Hepatocyte (in vitro differentiated cells): ENCODE data around the gene SMIM34. TPM values are rescaled to one million over a fixed set of nuclear protein-coding genes. Genes with fewer than 3 reads are reported as not detected.
"Not testable (repeated sequence)": the region's sequence is repeated elsewhere in the genome, so short reads cannot be mapped to it uniquely, and the experiment has no call there.

Experiments
- DNase-seq: peaks from one replicate; pipeline ENCODE4 v3.0.0-alpha.2; 2016; ENCODE audit warnings: low spot score
- H2AFZ ChIP-seq: fragments of 200-600 bp; sonication (generic); 2 replicates; pipeline ENCODE4 v1.6.0; 2016; ENCODE audit warnings: antibody characterized with exemption, mild to moderate bottlenecking
- H3K27ac ChIP-seq: fragments of 200-600 bp; sonication (generic); 2 replicates; pipeline ENCODE4 v1.5.1; 2016; ENCODE audit warnings: mild to moderate bottlenecking
- H3K27me3 ChIP-seq: fragments of 200-600 bp; sonication (generic); 2 replicates; pipeline ENCODE4 v1.6.1; 2016
- H3K36me3 ChIP-seq: fragments of 200-600 bp; sonication (generic); replicated peaks from 2 replicates; pipeline ENCODE4 v1.5.1; 2016; ENCODE audit warnings: low read depth; ENCODE audit not compliant: insufficient read depth
- H3K4me1 ChIP-seq: fragments of 200-600 bp; sonication (generic); 2 replicates; pipeline ENCODE4 v1.5.1; 2016; ENCODE audit warnings: mild to moderate bottlenecking, moderate library complexity; ENCODE audit not compliant: insufficient read depth
- H3K4me2 ChIP-seq: fragments of 200-600 bp; sonication (generic); 2 replicates; pipeline ENCODE4 v1.6.0; 2016
- H3K4me3 ChIP-seq: fragments of 200-600 bp; sonication (generic); 2 replicates; pipeline ENCODE4 v1.5.1; 2016; ENCODE audit warnings: mild to moderate bottlenecking
- H3K79me2 ChIP-seq: fragments of 200-600 bp; sonication (generic); 2 replicates; pipeline ENCODE4 v1.6.0; 2017; ENCODE audit warnings: mild to moderate bottlenecking
- H3K9me2 ChIP-seq: fragments of 200-600 bp; sonication (generic); replicated peaks from 2 replicates; pipeline ENCODE4 v1.6.0; 2017; ENCODE audit warnings: mild to moderate bottlenecking; ENCODE audit not compliant: insufficient read depth
- H3K9me3 ChIP-seq: fragments of 200-600 bp; sonication (generic); 2 replicates; pipeline ENCODE4 v1.5.1; 2016; ENCODE audit warnings: low read depth, mild to moderate bottlenecking
- H4K20me1 ChIP-seq: fragments of 200-600 bp; sonication (generic); 2 replicates; pipeline ENCODE4 v1.6.0; 2016; ENCODE audit warnings: mild to moderate bottlenecking; ENCODE audit not compliant: insufficient read depth, poor library complexity, severe bottlenecking
- WGBS: methylation state at CpG from one replicate; pipeline ENCODE4 v1.1.6; 2016; ENCODE audit warnings: low lambda C conversion rate; ENCODE audit errors: missing lambda C conversion rate; 5-methylcytosine and 5-hydroxymethylcytosine counted together
- polyA plus RNA-seq: library from polyadenylated mRNA; unstranded; fragments of >200 nt; fragmentation: Nextera tagmentation; extraction: Ambion mirVana; gene quantifications from 2 replicates; pipeline ENCODE4 v1.2.1, GENCODE V29; 2016
- total RNA-seq: library from RNA; depleted of rRNA; stranded (reverse); fragments of >200 nt; gene quantifications from 2 replicates; pipeline ENCODE4 v1.2.3, GENCODE V29; 2014

The SMIM34 gene
- total and polyA plus RNA-seq, 2 experiments from 2014 or later, result 0.15 TPM; not detected in 1

DNA sequence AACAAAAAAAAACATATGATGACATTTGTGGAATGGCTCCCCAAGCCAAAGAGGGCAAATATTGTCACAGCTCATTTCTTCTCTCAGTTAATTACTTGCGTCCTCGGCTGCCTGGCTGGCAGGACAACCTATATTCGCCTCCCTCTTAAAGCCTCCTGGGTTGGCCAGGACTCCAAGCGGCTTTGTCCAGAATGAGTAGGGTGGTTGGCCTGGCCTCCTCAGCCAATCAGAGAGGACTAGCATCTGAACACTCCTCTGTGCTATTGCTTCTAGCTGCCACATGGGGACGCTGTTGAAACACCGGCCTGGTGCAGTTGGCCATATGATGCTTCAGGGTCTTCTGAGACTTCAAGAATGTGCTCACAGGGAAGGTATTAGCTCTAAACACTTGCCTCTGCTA is 4.7 kb upstream of the SMIM34 start:
- not testable (repeated sequence) for H3K9me2 ChIP-seq, H3K36me3 ChIP-seq, H3K27me3 ChIP-seq, H3K9me3 ChIP-seq, DNase-seq, H3K4me3 ChIP-seq, H3K4me2 ChIP-seq, H2AFZ ChIP-seq, H3K4me1 ChIP-seq, H3K27ac ChIP-seq, H4K20me1 ChIP-seq, H3K79me2 ChIP-seq
- WGBS, result no CpG with 5 or more reads among the region's 6 CpGs

- DNase-seq, H3K79me2 ChIP-seq, H2AFZ ChIP-seq, H3K4me3 ChIP-seq, H3K27ac ChIP-seq, H3K4me2 ChIP-seq, H3K36me3 ChIP-seq, H3K27me3 ChIP-seq, H4K20me1 ChIP-seq, H3K9me2 ChIP-seq, H3K9me3 ChIP-seq, H3K4me1 ChIP-seq: not testable (repeated sequence)
- no CpG with 5 or more reads among the region's 8 CpGs for WGBS
These were observed 3.6 kb upstream of the SMIM34 start for GRCh38 chr21:34427339-34427738.

- not testable (repeated sequence) for H3K9me2 ChIP-seq, H3K4me1 ChIP-seq, H3K4me3 ChIP-seq, H4K20me1 ChIP-seq, H3K9me3 ChIP-seq, H2AFZ ChIP-seq, H3K79me2 ChIP-seq, H3K27me3 ChIP-seq, H3K27ac ChIP-seq, DNase-seq, H3K4me2 ChIP-seq, H3K36me3 ChIP-seq
- no CpG with 5 or more reads among the region's 5 CpGs for WGBS
These were observed 6.2 kb downstream of the SMIM34 start for GRCh38 chr21:34417448-34418077.

DNA sequence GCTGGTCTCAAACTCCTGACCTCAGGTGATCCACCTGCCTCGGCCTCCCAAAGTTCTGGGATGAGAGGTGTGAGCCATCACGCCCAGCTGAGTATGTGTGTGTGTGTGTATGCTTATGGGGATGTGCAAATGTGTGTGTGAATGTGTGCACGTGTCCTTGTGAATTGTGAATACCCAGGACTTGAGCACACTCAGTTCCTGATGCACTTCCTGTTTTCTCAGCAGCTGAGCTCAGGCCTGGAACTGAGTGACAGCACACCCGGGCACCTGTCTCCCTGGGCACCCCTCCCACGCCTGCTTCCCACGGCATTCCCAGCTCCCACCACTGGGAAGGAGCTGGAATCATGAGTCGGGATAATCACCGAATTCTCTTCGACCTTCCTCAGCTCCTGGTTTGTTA is 16.5 kb downstream of the SMIM34 start:
- H3K36me3 ChIP-seq, H2AFZ ChIP-seq, H3K27ac ChIP-seq, H3K9me3 ChIP-seq, H4K20me1 ChIP-seq, H3K4me2 ChIP-seq, H3K9me2 ChIP-seq, H3K4me1 ChIP-seq, DNase-seq, H3K27me3 ChIP-seq, H3K4me3 ChIP-seq, H3K79me2 ChIP-seq: not testable (repeated sequence)
- WGBS, result no CpG with 5 or more reads among the region's 9 CpGs

- not testable (repeated sequence) for H2AFZ ChIP-seq
- no CpG with 5 or more reads among the region's 2 CpGs for WGBS
These were observed 17.1 kb downstream of the SMIM34 start for GRCh38 chr21:34406676-34407075.

DNA sequence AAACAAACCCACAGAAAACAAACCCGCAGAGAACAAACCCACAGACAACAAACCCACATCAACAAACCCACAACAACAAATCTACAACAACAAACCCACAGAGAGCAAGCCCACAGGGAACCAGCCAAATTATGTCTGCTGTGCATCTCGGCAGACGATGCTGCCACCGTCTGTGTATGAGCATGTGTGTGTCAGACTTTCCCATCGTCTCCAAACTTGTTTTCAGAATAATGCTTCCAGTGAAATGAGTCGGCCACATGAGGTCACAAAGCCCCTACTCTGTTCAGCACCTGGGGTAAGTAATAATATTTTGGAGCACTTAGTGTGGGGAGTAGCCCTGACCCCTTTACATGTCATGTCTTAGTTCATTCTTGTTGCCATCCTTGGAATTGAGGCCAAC is 17.6 kb downstream of the SMIM34 start:
- H3K27ac ChIP-seq, H3K9me2 ChIP-seq, H3K79me2 ChIP-seq, DNase-seq, H4K20me1 ChIP-seq, H3K9me3 ChIP-seq, H3K4me1 ChIP-seq, H2AFZ ChIP-seq, H3K4me2 ChIP-seq, H3K4me3 ChIP-seq, H3K36me3 ChIP-seq, H3K27me3 ChIP-seq: not testable (repeated sequence)
- no CpG with 5 or more reads among the region's 6 CpGs for WGBS

More at GRCh38 chr21:34406676-34407075, 17.1 kb downstream of the SMIM34 start:
- not testable (repeated sequence) for H4K20me1 ChIP-seq, H3K36me3 ChIP-seq, H3K9me3 ChIP-seq, DNase-seq, H3K27ac ChIP-seq, H3K79me2 ChIP-seq, H3K4me3 ChIP-seq, H3K27me3 ChIP-seq, H3K4me2 ChIP-seq, H3K4me1 ChIP-seq, H3K9me2 ChIP-seq

DNA sequence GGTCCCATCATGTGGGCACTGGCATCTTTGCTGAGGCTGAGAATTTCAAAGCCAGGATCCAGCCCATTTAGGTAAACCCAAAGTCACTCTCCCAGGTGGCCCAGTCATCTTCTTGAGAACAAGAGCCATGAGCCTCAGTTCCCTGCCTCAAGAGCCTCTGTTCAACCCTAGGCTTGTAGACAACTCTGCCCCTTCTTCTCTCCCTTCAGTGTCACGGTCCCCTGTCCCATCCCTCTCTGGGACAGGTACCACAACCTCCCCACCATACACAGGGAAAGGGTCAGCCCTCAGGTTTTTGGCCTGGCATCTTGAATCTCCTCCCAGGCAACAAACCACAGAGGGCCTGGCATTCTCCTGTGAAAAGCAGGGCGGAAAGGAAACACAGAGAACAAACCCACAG is 18.1 kb downstream of the SMIM34 start:
- H3K79me2 ChIP-seq, H3K27me3 ChIP-seq, H3K4me2 ChIP-seq, H3K4me3 ChIP-seq, H2AFZ ChIP-seq, H3K4me1 ChIP-seq, DNase-seq, H4K20me1 ChIP-seq, H3K36me3 ChIP-seq, H3K9me3 ChIP-seq, H3K27ac ChIP-seq, H3K9me2 ChIP-seq: not testable (repeated sequence)
- WGBS, result no CpG with 5 or more reads among the region's 2 CpGs

DNA sequence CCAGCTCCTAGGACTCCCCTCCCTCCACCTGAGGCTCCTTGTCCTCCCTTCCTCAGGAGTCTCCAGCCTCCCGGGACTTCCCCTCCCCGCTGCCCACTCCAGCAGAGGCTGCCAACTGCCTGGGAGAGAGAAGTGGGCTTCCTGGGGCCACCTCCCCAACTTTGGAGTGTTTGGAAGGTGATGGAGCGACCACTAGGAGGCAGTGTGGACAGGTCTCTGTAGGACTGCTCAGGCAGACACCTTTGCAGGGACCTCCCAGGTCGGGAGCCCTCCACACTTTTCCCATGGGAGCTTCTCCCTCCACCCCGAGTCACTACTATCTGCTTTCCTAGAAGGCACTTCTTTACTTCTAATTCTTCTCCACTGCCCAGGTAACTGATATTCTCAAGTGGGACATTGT is 19.0 kb downstream of the SMIM34 start:
- not testable (repeated sequence) for H3K9me2 ChIP-seq, H3K4me2 ChIP-seq, H3K9me3 ChIP-seq, H3K27me3 ChIP-seq, DNase-seq, H3K79me2 ChIP-seq, H3K4me3 ChIP-seq, H2AFZ ChIP-seq, H3K27ac ChIP-seq, H4K20me1 ChIP-seq, H3K36me3 ChIP-seq, H3K4me1 ChIP-seq
- WGBS, result no CpG with 5 or more reads among the region's 5 CpGs

GRCh38 chr21:34400522-34400921 is 23.2 kb downstream of the SMIM34 start:
- not testable (repeated sequence) for H4K20me1 ChIP-seq, DNase-seq, H2AFZ ChIP-seq, H3K79me2 ChIP-seq, H3K36me3 ChIP-seq, H3K27me3 ChIP-seq, H3K9me2 ChIP-seq, H3K27ac ChIP-seq, H3K4me3 ChIP-seq, H3K9me3 ChIP-seq, H3K4me1 ChIP-seq, H3K4me2 ChIP-seq
- WGBS, result no CpG with 5 or more reads among the region's 5 CpGs
